ENCODE data around the gene SPINK2. TPM values are rescaled to one million over a fixed set of nuclear protein-coding genes. Genes with fewer than 3 reads are reported as not detected.
A peak's percentile ranks its signal among the peaks of the same experiment; 100 is the strongest.

The SPINK2 gene, protein sequence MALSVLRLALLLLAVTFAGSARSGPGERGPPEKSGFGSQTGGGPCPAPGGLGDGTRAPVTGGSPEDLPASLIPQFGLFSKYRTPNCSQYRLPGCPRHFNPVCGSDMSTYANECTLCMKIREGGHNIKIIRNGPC
- total RNA-seq (2014; rRNA removed; shearing (Covaris generic)): not detected in 2 replicates

DNA sequence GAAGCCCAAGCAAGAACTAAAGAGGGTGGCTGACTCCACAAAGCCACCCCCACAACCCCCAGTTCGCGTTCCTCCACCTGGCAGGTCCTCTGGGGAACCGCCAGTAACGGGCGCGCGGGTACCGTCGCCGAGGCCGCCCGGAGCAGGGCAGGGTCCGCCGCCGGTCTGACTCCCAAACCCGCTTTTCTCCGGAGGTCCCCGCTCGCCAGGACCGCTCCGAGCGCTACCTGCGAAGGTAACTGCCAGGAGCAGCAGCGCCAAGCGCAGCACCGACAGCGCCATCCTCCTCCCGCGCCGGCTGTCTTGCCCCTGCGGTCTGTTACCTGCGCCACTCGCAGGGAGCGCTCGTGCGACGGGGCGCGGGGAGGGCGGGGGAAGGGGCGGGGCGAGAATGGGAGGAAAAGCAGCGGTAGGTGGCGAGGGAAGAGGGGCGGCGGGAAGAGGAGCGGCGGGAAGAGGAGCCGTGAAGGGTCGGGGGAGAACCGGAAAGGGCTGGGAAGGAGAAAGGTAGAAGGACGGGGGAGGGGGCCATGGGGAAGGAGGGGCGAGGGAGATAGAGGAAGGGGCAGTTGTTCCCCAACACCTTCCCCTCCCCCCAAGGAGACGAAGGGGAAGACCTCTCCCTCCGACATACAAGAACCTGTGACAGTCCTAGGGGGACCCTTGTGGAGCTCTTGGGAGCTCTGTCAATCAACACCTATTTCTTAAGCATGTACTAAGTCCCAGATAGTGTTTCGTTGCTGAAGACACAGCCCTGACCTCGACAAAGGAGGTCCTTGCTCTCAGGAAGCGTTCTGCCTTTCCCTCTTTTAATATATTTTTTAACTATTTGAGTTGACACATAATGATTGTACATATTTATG, at the start of gene SPINK2:
Gene SPINK2, minus strand, starts transcription at position 321 of the 863 bp plus-strand sequence. Its CDS starts 39 bp downstream, at position 282.
- DNase-seq (ENCODE audit: low spot score): no peak

DNA sequence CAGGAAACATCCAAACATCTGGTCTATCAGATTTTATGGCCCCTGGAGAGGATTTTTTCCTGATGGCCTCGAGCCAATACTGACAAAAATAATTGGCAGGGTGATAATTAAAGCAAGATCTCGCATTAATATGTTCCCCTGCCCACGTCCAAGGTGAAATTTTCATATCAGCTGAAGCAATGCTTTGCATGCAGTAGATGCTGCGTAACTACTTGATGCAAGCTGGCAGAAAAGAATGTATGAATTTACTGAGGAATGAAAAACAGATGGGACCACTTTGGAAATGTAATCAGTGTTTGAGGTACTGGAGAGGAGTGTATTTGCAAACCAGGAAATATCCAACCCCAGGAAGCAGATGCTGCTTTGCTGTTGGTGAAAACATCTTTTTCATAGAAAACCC, 49.4 kb upstream of the SPINK2 start:
- no peak for DNase-seq (ENCODE audit: low spot score)

DNA sequence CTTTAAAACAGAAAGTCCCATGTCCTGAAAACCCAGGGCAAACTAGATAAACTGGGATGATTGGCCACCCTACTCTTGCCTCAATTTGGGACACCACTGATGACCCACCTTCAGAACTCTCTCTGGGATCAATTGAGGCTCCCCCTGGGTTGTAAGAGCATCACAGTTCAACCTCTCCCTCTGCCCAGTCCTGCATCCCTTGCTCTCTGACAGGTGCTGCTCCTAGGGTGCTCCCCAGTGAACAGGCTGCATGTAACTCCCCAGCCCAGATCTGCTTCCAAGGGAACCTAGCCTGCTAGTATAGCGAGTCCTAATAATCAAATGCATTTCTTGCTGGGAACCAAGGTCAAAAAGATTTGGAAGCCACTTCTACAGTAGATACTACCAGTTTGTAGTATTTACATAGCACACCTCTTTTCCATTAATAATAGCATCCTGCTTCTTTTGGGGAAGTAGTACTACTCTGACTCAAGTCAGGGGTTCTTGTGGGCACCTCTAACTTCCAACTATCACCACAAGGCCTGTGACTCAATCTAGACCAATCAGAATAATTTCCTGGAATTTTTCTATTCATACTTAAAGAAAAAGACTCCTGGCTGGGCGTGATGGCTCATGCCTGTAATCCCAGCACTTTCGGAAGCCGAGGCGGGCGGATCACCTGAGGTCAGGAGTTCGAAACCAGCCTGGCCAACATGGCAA, 42.1 kb upstream of the SPINK2 start:
- peak; percentile 34 for DNase-seq (ENCODE audit: low spot score)

DNA sequence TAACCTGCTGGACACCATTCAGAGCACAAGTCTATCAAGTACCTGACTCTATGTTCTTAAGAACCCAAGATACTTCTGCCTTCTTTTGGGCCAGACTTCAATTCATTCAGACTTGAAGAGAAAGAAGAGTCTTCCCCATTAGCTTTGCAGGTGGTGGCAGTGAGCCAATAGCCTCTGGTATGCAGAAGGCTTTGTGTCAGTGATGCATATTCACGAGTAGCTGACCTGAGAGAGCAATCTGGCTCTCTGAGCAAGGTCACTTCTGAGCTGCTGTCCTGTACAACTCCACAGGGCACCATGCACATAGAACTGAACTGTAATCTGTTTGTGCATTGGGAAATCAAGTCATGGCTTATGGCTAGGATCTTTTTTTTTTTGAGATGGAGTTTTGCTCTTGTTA, 39.9 kb upstream of the SPINK2 start:
- no peak for DNase-seq (ENCODE audit: low spot score)

DNA sequence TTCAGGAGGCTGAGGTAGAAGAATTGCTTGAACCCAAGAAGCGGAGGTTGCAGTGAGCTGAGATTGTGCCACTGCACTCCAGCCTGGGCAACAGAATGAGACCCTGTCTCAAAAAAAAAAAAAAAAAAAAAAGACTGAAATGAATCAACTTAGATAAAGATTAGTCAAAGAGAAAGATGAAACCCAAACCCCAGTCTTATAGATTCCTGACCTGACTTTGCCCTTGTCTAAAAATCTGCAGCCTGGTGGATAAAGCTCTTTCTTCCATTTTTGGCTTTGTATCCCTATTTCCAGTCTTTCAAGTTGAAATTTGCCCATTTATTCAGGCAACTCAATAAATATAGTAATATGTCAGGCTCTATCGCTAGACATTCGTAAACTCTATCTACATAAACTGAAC, 39.3 kb upstream of the SPINK2 start:
- DNase-seq (ENCODE audit: low spot score): no peak

DNA sequence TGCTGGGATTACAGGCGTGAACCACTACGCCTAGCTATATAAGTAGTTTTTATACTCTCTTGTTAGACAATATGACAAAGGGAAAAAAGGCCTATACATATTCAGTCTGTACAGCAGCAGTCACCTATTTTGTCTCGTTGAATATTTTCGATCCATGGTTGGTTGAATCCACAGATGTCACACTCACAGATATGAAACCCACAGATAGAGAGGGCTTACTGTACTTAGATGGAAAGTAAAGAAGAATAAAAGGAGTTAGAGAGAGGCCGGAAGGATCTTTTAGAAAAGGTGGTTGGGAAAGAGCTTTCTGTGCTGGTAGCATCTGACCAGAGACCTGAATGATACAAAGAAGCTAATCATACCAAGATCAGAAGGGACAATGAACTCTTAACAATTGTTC, 38.3 kb upstream of the SPINK2 start:
- no peak for DNase-seq (ENCODE audit: low spot score)

DNA sequence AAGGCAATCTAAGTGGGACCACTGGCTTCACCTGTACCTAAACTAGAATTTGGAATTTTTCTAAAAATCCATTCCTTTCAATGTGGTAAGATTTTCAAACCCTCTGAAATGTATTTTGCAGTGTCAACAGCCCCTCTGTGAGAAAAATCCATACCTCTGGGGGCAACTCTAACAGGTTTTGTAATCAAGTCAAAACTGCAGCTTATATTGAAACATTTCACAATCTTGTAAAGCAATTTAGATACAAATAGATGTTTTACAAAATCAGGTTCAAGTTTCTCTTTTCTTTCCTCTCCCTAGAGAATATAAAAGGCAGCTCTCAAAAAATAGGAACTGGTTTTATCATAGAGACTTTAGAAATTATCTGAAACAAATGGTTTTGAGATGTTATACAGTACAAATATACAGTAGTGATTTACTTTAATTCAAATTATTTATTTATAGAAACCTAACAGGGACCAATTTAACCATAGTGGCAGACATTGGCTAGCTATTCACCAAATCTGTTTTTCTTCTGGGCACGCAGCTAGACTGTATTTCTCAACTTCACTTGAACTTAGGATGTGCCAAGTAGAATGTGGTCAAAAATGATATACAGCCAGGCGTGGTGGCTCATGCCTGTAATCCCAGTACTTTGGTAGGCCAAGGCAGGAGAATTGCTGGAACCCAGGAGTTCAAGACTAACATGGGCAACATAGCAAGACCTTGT, 36.3 kb upstream of the SPINK2 start:
- DNase-seq (ENCODE audit: low spot score): no peak

DNA sequence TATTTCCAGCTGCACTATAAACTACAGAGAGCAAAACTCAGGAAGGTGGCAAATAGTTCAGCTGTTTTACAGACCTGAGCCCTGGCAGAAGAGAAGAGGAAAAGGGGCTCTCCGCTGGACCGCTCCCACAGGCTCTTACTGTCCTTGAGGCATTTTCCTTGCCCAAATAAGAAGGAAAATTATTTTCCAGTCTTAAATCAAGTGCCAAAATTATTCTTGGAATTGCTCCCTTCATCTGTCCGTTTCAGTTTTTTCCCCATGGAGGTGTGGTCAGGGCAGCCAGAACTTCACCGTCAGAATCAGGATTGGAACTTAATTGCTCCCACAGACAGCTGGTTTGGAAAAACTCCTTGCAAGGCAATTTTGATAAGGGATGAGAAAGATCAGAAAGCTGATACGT, 35.2 kb upstream of the SPINK2 start:
- DNase-seq (ENCODE audit: low spot score): no peak

DNA sequence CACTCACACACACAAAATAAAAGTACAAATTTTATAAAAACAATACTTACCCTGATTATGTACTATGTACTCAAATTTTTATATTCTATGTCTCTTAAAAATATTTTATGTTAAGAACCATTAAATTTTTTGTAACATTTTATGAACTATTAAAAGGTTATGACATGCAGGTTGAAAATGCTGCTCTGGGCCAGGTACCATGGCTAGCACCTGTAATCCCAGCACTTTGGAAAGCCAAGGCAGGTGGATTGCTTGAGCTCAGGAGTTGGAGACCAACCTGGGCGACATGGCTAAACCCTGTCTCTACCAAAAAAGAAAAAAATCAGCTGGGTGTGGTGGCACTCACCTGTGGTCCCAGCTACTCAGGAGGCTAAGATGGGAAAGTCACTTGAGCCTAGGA, 29.4 kb upstream of the SPINK2 start:
- no peak for DNase-seq (ENCODE audit: low spot score)

DNA sequence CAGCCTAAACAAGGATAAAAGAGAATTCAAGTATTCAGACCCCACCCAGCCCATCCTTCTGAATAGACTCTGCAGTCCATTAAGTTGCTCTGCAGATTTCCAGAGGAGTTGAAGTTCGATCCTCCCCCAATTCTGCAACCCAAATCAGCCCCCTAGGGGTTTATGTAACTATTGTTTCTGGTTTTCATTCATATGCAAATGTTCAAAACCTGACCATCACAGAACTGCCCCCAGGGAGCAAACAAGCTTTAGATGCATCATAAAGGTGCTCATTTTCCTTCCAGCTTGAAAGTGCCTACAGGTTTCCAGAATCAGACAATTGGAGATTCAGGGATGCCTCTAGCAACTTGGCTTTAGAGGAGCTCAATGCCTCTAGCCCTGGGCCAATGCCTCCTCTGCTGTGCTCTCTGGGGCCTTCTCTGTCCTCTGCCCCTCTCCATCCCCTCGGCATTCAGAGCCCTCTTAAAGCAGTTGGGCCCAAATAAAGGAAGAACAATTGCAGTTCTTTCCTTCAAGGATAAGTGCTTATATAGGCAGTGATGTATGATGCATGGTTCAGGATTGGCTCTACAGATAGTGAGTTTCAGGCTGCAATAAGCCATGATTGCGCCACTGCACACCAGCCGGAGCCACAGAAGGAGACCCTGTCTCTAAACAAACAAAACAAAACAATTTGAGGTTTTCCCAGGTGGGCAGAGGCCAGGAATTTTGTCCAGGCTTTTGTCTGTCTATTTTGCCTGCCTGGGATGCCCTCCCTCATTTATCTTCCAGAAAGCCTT, 23.5 kb upstream of the SPINK2 start:
- no peak for DNase-seq (ENCODE audit: low spot score)

DNA sequence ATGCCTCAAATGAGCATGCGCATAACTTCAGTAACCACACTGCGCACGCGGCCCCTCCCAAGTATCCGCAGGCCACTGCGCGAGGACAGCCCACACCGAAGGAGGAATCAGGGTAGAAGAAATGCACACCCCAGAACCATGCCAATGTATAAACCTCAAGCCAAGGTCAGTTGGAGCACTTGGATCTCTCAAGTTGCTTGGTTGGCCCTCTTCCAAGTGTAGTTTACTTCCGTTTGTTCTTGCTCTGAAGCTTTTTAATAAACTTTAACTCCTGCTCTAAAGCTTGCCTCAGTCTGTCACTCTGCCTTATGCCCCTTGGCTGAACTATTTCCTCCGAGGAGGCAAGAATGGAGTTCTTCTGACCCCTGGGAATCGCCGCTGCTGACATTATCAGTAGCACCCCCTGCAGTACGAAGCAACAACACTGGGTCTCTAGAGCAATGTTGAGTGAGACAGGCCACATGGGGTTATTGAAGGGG, 22.0 kb upstream of the SPINK2 start:
- no peak for DNase-seq (ENCODE audit: low spot score)

DNA sequence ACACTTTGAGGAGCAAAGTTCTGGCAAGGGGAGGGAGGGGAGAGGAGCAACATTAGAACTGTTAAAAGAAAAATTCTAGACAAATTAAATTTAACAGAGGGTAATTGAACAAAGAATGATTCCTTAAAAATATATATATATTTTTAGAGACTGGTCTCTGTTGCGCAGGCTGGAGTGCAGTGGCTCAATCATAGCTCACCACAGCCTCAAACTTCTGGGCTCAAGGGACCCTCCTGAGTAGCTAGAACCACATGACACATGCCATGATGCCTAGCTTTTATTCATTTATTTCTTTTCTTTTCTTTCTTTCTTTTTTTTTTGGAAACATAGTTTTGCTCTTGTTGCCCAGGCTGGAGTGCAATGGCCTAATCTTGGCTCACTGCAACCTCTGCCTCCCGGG, 19.1 kb upstream of the SPINK2 start:
- DNase-seq (ENCODE audit: low spot score): no peak

DNA sequence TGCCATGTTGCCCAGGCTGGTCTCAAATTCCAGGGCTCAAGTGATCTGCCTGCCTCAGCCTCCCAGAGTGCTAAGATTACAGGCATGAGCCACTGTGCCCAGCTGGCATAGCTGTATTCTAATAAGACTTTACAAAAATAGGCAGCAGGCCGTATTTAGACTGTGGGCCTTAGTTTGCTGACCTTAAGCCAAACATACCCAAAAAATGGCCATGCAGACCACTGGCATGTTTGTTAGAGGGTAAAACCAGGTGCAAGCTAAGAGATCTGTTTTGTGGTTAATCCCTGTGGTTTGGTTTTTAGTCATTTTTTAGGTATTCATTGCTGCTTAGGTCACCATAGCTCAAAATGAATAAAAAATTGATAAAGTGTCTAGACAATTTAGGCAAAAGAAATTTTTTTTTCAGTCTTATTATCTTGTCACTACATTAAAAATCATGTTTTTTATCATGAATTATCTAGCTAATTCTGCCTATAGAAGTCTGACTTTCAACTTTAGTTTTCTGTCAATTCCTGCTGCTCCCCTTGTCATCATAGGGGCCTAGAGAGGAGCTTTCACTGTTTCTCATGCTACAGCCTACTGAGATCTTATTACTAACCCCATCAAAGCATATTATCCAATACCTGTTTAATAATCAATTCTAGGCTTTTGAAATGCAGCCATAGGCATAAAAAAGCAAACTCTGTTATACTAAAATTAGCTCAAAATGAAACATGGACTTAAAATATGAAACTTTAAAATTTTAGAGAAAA, 7.5 kb upstream of the SPINK2 start:
- peak; percentile 42 for DNase-seq (ENCODE audit: low spot score)

DNA sequence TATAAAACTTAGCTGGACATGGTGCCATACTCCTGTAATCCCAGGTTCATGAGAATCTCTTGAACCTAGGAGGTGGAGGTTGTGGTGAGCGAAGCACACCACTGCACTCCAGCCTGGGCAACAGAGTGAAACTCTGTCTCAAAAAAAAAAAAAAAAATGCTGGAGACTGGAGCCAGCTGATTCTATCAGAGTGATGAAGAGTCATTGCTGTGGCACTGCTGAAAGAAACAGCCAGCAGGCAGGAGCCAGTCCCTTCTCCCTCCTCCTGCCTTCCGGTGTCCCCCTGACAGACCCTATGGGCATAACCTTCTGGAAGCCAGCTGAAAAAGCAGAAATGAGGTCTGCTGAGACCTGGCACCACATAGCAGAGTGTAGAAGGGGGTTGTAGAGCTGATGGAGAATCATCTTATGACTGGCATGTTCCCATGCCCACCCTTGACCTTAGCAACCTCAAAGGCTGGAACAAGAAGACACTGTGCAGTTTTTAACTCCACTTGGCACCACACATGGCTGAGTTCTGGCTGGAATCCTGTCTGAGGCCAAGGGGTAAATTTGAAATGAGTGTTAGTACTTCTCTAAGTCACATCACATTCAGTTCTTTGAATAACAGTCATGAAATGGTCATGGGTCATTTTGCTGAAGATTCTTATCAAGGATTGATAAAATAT, 2.6 kb upstream of the SPINK2 start:
- no peak for DNase-seq (ENCODE audit: low spot score)

DNA sequence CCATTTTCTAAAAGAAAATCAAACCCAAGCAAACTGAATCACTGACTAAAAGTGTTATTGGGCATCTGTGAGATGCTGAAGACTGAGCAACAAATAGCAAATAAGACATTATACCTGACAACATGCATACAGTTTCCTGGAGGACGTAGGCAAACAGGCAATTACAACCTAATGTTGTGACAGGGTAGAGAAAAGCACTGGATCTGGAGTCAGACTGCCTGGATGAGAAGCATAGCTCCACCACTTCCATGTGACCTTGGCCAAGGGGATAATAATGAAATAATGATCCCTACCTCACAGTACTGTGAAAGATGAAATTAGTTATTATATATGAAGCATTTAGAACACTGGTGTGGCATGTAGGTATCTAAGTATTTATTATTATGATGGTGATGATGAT, 2.7 kb downstream of the SPINK2 start:
- DNase-seq (ENCODE audit: low spot score): no peak

DNA sequence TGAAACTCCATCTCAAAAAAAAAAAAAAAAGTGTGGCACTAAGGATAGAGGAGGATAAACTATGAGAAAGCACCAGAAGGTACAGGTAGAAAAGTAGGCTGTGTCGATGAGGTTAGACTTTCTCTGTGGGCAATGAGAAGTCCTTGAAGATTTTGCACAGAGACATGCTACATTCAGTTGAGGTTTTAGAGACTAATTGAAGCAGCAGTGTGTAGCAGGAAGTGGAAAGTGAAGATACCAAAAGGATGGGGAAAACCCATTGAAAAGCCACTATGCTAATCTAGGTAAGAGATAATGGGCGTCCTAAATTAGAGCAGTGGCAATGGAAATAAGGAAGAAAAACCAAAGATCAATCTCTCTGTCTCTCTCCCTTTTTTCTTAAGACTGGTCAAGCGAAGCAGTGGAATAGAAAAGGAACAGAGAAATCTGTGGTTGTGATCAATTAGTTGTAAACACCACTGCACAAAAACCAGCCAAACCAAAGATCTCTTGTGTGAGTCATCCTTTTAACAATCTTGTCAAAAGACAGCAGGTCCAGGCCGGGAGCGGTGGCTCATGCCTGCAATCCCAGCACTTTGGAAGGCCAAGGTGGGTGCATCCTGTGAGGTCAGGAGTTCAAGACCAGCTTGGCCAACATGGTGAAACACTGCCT, 3.5 kb downstream of the SPINK2 start:
- peak; percentile 15 for DNase-seq (ENCODE audit: low spot score)

DNA sequence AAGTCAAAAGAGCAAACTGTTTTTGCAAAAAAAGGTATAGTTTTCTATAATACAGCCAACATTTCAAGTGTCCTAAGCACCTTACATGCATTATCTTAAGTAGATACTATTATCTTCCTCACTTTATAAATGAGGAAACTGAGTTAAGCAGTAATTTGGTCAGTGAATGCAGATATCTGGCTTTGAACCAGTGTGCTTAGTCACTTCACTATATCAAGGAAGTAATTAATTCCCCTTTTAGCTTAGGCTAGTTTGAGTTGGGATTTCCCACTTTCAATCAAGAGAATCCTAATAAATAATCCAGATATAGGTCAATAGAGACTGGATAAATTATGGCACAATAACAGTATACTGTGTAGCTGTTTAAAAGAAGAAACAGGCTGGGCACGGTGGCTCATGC, 14.8 kb downstream of the SPINK2 start:
- no peak for DNase-seq (ENCODE audit: low spot score)

DNA sequence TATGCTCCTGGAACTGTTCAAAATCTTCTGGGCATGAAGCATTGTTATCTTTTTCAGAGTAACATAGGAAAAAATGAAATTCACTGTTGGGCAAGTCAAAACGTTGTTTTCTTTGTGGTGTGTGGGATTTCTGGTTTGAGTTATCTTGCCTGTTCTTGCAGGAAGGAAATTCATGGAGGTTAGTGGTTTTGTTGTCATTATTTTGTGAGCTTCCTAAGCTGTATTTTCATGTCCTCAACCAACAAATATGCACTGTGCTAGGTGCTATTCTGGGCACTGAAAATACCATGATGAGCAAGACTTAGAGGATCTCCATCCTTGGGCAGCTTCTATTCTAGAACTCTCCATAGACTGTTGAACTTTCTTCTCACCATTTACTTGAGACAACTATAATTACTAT, 16.9 kb downstream of the SPINK2 start:
- DNase-seq (ENCODE audit: low spot score): peak; percentile 4

DNA sequence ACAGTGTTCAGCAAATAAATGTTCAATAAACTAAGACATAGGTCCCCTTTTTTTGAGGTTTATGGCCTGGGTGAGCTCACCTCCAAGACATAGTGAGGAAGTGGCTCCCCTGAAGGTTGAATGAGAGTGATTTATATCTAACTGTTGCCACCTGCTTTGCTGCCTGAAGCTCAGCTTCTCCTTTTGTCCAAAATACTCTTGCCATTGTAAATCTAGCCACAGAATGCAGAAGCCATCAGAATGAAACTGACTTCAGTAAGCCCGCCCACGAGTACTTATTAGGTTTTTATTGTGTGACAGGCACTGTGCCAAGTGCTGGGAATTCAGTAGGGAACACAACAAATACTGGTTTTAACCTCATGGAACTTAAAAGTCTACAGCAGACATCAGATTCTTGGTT, 18.0 kb downstream of the SPINK2 start:
- DNase-seq (ENCODE audit: low spot score): no peak
